ENCODE results near the gene BIRC6.
"Not testable (repeated sequence)": the region's sequence is repeated elsewhere in the genome, so short reads cannot be mapped to it uniquely, and the experiment has no call there.

The BIRC6 gene

DNA sequence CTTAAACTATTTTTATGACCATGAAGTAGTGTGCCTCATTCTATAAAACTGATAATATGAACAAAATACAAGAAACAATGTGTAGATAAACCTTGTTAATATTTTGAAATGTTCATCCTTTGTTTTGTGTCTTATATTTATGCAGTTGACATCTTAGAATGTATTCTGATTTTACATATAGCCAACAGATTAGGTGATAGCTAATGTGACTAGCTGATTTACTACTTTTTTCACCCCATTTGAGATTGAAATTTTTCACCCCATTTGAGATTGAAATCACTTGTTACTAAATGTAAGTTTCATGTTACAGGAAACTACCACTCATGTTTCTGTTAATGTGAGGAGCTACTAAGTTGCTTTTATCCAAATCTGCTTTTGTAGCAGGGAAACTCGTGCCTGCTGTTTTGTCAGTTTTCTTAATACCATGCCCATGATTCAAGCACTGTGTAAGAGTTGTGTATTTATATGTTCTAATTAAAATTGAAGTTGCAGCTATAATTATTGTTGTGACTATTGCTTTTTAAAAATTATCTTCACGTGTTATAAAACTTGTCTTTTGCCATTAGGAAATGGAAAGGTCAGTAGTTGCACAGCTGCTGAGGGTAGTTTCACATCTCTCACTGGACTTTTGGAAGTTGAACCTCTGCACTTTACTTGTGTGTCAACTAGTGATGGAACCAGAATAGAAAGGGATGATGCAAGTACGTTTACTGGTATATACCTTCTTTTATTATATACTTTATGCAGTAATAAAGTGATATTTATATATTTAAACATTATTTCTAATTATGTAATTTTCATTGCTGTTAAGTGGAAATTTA, 96.6 kb downstream of the BIRC6 start:
- DNase-seq = no peak

DNA sequence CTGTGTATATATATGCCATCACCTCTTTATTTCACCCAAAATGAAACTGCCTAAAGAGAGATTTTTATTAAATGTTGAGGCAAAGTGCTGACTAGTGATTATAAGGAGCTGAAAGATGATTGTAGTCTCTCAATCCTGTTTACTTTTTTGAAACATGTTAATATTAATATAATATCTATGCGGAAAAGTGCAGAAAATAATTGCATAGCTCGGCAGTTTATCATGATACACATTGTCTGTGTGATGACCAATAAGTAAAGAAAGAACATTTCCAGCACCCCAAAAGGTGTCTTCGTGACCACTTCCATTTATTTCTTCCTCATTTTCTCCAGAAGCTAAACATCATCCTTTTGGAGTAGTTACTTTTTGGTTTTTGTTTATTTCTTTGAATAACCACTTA, 99.0 kb downstream of the BIRC6 start:
- DNase-seq = no peak

DNA sequence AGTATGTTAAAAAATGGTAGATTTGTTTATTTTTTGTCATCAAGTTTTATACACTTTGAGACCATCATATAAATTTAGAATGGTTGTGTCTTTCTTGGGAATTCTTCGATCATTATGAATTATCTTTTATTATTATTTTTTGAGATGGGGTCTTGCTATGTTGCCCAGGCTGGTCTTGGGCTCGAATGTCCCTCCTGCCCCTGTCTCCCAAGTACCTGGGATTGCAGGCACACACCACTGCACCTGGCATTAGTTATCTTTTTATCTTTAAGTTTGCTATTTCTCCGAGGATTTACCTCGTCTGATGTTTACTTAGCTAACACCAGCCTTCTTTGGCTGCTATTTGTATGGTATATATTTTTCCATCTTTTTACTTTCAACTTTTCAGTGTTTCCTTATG, 100.0 kb downstream of the BIRC6 start:
- no peak for DNase-seq

DNA sequence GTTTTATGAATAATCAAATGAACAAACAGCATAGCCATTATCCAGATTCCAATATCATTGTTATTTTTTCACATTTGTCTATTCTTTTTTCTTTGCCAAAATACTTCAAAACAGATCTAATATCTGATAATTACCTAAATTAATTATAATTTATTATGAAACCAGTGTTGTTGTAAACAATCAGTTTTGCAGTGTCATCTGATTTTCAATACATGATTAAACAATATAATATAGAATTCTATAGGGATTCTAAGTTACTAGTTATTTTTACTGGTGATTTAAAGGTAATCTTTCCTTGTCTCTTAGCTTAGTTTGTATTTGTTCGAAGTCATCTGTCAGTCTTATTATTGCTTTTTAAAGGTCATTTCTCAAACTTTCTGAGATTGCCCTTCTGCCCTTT, 101.0 kb downstream of the BIRC6 start:
- no peak for DNase-seq

DNA sequence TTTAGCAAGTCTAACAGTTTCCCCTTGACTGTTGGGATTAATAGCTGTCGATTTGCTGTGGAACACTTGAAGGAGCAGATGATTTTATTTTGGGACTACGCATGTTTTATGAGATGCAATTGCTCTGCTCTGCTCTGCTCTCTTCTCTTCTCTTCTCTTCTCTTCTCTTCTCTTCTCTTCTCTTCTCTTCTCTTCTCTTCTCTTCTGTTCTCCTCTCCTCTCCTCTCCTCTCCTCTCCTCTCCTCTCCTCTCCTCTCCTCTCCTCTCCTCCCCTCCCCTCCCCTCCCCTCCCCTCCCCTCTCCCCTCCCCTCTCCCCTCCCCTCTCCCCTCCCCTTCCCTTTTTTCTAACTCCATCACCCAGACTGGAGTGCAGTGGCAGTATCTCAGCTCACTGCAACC, 104.0 kb downstream of the BIRC6 start:
- not testable (repeated sequence) for DNase-seq

DNA sequence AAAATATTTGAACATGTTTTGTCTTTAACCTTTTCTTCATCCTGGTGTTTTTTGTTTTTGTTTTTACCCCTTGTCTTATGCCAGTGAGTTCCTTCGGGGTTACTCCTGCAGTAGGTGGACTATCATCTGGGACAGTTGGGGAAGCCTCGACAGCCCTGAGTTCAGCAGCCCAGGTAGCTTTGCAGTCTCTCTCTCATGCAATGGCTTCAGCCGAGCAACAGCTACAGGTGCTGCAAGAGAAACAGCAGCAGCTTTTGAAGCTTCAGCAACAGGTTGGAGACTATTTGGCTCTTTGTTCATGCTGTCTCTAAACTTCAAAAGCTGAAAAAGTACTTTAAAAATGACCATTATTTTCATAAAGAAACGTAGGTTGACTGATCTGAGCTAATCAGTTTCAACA, 106.3 kb downstream of the BIRC6 start:
- no peak for DNase-seq

DNA sequence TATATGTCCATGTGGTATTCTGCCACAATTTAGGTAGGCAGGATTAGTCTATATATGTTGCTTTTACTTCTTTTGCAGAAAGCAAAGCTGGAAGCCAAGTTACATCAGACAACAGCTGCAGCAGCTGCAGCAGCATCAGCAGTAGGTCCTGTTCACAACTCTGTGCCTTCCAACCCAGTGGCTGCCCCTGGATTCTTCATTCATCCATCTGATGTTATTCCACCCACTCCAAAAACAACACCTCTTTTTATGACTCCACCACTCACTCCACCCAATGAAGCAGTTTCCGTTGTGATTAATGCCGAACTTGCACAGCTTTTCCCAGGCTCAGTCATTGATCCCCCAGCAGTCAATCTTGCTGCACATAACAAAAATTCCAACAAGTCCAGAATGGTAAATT, 107.6 kb downstream of the BIRC6 start:
- no peak for DNase-seq

DNA sequence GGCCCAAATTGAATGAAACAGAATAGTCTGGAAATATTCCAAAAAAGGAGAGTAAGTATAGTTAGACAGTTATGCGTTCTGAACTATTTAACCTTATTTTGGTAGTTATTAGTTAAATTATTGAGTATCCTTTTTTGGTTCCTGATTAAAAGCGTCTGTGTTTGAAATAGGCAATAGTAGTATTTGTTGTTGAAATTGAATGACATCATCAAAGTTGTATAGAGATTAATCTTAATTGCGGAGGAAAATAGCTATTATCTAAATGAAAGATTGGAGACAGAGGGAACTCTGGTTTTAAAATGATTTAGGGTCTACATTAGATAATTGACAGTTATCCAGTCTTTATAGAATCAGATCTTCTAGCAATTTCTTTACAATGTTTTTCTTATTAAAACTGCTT, 115.8 kb downstream of the BIRC6 start:
- DNase-seq = no peak

DNA sequence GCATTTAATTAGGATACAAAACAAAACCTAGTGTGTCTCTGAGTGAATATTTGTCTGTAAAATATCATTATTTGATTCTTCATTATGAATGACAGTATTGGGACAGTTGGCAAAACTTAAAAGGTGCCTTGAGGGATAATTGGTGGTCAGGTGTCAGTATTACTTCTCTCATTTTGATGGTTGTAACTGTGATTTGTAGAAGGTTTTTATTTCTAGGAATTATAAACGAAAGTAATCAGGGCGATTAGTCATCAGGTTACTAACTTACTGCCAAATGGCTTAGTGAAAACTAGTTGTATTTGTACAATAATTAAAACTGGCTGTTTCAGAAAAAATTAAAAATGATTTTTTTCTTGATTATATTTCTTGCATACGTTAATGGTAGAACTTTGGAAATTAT, 117.6 kb downstream of the BIRC6 start:
- no peak for DNase-seq

DNA sequence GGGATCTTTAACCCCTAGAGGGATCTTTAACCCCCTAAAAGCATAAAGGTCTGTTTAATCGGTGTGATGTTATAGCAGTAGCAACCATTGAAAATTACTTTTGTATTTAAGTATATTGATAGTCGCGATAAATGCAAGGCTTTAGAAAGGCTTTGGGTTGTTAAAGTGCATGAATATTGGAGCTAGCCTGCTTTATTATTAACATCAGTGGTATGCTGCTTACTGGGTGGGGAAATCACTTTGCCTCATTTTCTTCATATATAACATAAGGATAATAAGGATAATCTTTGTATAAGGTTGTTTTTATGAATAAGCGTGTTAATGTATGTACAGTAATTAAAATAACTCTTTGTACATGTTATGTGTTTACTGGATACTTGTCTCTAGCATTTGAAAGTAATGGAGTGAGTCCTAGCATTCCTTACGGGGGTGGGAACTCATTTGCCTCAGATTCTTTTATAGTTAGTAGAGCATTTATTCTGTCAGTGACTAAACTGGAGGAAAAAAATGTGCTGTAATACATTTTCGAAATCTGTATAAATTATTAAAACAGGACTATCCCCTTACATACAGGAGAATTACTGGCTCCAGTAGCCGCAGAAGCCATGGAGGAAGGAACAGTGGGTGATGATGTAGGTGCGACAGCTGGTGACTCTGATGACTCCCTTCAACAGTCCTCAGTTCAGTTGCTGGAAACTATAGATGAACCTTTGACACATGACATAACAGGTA, 122.2 kb downstream of the BIRC6 start:
- DNase-seq = no peak

DNA sequence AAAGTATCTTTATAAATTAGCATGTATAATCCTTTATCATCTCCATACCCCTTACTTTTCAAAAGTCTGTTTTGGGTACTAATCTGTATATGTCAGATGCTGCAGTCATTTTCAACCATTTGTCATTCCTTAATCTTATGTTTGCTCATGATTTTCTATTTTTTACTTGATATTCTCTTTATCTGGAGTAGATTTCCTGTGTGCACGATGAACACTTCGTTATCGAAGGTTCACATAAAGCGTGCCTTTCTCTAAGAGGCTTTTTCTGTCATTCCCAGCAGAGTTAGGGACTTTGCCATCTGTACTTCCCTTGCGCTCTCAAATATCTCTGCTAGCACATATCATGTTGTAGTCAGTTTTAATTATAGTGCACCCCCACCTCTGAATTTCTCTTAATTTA, 123.2 kb downstream of the BIRC6 start:
- no peak for DNase-seq

DNA sequence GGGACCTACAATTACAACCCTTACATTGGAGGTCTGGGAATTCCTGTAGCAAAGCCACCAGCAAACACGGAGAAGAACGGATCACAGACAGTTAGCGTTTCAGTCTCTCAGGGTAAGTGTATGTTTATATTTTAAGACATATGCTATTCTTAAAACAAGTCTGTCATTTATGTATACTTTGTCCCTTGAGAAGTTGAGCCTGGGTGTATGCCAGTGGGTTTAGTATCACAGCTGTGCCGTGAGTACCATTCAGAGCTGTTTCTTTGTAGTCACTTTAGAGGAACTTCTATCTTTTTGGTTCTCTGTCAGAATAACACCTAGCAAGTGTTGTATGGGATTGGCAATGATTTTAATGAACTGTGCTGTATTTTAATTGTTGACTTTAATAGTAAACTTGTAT, 125.6 kb downstream of the BIRC6 start:
- no peak for DNase-seq

DNA sequence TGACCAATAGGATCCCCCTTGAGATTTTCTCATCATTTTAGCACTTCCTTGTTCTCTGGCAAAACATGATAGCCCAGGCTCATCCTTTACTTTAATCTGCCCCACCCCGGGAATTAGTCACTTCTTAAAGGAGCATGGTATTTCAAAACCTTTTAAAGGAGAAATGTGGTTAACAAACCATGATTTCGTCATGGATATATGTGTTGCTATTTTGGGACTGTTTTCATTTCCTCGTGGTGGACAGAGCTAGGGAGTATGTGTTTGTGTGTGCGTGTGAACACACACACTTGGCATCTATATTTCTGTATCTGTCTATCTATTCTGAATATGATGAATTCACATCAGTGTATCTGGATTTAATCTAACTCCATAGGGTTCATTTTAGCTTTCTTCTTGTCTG, 128.1 kb downstream of the BIRC6 start:
- DNase-seq = no peak

DNA sequence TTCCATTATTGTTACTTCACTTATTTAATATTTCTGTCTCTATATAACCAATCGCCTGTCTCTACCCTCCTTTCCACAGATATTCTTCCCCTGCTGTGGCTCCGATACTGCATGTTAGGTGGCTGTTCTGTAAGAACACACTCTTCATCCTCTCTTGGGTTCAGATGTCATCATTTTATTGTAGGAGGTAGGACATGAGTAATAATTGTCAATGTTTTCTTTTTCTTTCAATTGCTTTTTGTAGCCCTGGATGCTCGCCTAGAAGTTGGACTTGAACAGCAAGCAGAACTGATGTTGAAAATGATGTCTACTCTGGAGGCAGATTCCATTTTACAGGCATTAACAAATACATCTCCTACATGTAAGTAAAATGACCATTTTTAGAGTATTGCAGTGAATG, 128.6 kb downstream of the BIRC6 start:
- no peak for DNase-seq

DNA sequence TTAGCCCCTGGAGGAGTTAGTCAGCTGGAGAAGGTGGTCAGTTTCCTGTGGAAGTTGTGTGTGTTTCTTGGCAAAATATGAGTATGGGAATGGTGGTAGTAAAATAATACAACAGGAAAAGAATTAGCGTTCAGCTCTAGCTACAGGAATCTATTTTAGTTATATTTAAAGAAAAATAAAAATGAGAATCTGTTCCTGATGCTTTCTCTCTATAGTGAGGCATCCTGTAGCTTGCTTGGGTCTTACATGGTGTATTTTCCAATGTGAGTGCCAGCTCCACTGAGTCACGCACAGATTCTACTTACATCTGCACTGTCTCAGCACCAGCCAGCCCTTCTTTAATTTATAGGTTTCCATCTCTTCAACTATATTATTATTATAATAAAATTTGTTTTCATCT, 132.2 kb downstream of the BIRC6 start:
- no peak for DNase-seq

DNA sequence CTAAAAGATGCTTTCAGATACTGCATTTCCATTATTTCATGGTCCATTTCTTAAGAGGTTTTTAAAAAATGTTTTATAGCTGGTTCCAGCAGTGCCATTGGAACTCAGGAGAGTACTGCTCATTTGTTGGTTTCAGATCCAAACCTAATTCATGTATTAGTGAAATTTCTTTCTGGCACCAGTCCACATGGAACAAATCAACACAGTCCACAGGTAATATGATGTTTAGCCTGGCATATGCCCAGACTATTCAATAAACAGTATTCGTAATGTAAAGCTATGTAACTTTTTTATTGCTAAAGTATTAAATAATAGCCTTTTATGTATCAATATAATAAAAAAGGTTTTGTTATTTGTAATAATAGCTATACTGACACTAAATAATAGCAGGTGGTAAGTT, 134.5 kb downstream of the BIRC6 start:
- DNase-seq = no peak

DNA sequence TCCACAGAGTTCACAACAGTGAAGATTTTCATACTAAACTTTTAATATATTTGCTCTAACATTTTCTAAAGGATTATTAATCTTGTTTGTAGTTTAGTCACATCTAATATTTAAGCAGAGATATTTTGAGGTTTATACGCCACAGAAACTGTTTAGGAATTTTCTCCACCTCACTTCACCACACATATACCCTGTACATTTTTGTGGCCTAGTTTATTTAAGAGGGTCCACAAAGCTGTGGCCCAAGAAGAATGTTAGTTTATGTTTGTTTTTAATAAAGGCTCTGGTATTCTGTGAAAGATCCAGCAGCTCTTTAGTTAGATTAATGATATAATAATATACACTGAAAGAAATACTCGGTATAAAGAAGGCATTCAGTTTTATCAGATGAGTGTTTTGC, 138.3 kb downstream of the BIRC6 start:
- no peak for DNase-seq

DNA sequence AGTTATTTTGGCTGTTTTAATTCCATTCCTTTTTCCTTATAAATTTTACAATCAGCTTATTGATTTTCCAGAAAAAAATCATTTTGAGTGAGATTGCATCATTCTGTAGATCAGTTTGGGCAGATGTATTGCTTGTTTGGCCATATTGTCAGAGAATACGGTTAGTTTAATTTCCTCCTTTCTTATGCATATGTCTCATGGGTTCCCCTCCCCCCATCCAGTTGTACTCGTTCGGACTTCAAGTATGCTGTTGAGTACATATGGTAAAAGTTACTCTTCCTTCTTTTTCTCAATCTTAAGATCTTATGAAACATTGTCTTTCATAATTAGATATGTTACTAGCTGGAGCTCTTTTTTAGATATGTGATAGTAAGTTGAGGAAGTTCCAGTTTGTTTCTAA, 139.8 kb downstream of the BIRC6 start:
- no peak for DNase-seq

DNA sequence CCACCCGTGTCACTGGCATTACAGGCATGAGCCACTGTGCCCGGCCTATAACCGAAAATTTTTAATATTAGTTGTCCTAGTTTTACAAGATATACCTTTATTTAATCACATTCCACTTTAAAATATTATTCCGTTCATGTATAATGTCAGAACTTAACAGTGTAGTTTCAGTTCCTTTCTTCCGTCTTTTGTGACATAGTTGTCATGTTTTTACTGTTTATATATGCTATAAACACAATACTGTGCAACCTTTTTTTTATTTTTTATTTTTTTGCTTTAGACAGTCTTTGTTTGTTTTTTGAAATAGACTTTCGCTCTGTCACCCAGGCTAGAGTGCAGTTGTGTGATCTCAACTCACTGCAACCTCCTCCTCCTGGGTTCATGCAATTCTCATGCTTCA, 141.5 kb downstream of the BIRC6 start:
- no peak for DNase-seq

DNA sequence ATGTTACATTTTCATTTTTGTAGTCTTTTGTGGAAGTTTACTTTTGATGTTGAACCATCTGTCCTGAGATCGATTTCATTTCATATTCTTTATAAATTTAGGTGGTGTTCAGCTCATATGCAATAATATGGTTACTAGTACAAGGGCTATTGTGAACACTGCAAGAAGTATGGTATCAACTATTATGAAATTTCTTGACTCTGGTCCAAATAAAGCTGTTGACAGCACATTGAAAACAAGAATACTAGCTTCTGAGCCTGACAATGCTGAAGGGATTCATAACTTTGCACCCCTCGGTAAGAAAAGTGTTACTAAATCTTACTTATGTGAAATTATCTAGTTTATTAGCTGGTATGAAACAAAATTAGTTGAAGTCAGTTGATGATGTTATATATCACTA, 146.1 kb downstream of the BIRC6 start:
- no peak for DNase-seq

DNA sequence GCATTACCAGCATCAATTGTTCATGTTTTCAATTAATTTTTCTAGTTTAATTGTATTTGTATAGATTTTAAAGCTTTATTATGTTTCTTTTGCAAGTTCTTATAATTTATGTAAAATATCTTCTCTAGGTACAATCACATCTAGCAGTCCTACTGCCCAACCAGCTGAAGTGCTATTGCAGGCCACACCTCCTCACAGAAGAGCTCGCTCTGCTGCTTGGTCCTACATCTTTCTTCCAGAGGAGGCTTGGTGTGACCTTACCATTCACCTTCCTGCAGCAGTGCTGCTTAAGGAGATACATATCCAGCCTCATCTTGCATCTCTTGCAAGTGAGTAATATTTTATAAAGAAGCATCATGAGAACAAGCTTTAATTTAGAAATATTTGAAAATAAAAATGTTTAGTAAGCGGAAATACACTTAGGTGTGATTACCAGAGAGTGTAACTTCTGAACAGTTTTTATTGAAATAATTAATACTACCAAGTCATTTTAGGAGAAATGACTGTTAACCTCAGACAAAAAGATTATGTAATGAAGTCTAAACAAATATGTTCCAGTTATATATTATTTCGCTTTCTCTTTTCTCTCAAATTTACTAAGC, 148.2 kb downstream of the BIRC6 start:
- DNase-seq = no peak

DNA sequence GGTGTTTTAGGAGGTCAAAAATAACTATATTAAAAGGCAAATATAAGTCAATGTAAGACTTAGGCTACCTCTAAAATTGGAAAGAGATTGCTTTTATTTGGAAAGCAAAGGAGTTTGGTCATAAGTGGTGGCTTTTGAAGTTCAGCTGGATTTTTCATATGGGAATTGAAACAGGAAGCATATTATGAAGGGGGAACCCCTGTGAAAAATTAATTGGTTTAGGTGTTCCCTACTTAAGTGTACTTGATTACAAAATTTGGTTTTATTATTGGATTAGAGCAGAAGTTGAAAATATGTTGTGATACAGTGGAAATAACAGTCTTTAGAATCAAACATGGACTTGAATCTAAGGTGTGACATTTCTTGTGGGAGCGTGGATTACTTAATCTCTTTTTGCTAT, 149.6 kb downstream of the BIRC6 start:
- no peak for DNase-seq

DNA sequence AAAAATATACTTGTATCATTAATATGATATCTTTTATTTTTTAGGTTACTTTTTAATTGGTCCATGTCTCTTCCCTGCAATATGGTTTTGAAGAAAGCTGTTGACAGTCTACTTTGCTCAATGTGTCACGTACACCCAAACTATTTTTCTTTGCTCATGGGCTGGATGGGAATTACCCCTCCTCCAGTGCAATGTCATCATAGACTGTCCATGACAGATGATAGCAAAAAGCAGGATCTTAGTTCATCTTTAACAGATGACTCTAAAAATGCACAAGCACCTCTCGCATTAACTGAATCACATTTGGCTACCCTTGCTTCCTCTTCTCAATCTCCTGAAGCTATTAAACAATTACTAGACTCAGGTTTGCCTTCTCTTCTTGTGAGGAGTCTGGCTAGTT, 158.1 kb downstream of the BIRC6 start:
- DNase-seq = no peak

DNA sequence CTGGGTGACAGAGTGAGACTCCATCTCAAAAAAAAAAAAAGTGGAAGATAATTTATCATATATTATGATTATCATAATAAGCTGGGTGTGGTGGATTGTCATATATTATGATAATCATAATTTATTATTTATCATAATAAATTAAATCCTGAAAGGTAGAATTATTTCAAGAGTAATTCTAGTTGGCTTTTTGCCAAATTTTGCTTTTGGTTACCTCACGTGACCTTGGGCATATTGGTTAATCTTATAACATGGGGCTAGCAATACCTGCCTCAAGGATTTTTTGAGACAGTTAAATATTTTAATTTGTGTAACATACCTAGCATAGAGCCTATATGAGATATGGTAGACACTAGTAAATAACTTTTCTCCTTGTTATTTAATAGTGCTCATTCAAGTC, 159.7 kb downstream of the BIRC6 start:
- no peak for DNase-seq
